Peyer's patch (tissue), 4 donors: ENCODE results near the gene PAGR1. TPM values are rescaled to one million over a fixed set of nuclear protein-coding genes. Genes with fewer than 3 reads are reported as not detected.

ENCODE experiments used
- DNase-seq, 3 donors: peaks; one replicate each; pipeline ENCODE4 v3.0.0-alpha.2; 2017 to 2019
- H3K27ac ChIP-seq, 4 donors: fragments of 200-600 bp; sonication (generic); one replicate each; pipeline ENCODE4 v1.5.1; 2016 to 2019
- H3K27me3 ChIP-seq, 2 donors: fragments of 200-600 bp; sonication (generic); one replicate each; pipeline ENCODE4 v1.5.1; 2019
- H3K36me3 ChIP-seq, 3 donors: fragments of 200-600 bp; sonication (generic); one replicate each; pipeline ENCODE4 v1.5.1; 2016 to 2019
- H3K4me1 ChIP-seq, 4 donors: fragments of 200-600 bp; sonication (generic); one replicate each; pipeline ENCODE4 v1.5.1; 2016 to 2019
- H3K4me3 ChIP-seq, 4 donors: fragments of 200-600 bp; sonication (generic); 1 replicate in 3 of 4; 2 replicates in 1 of 4; pipeline ENCODE4 v1.5.1; 2016 to 2019; ENCODE audit warnings: mild to moderate bottlenecking in 1 of 4
- H3K9me3 ChIP-seq, 4 donors: fragments of 200-600 bp; sonication (generic); one replicate each; pipeline ENCODE4 v1.5.1; 2016 to 2019; ENCODE audit warnings: mild to moderate bottlenecking in 1 of 4
- POLR2A ChIP-seq, 2 donors: fragments of 450-650 bp; IDR thresholded peaks; one replicate each; pipeline ENCODE4 v1.5.1; 2017; ENCODE audit warnings: antibody characterized with exemption in 2 of 2, mild to moderate bottlenecking in 2 of 2, moderate library complexity in 2 of 2
- total RNA-seq, 4 donors: library from RNA; depleted of rRNA; stranded (reverse); fragments of >200 nt; gene quantifications; one replicate each; pipeline ENCODE4 v1.1.0, GENCODE V29; 2016
- TF ChIP-seq, protein P1 (sequence below), 6 experiments: fragments of 450-650 bp in 4 of 6; fragments of 200-600 bp in 2 of 6; sonication (generic) in 1 of 6; IDR thresholded peaks; one replicate each; pipeline ENCODE4 v1.5.1; 2017 to 2019; ENCODE audit warnings: antibody characterized with exemption in 6 of 6, mild to moderate bottlenecking in 3 of 6, moderate library complexity in 1 of 6

Gene PAGR1
- total RNA-seq, 4 donors from 2014 or later = 39.5 to 50.3 (median 48.3) TPM

DNA sequence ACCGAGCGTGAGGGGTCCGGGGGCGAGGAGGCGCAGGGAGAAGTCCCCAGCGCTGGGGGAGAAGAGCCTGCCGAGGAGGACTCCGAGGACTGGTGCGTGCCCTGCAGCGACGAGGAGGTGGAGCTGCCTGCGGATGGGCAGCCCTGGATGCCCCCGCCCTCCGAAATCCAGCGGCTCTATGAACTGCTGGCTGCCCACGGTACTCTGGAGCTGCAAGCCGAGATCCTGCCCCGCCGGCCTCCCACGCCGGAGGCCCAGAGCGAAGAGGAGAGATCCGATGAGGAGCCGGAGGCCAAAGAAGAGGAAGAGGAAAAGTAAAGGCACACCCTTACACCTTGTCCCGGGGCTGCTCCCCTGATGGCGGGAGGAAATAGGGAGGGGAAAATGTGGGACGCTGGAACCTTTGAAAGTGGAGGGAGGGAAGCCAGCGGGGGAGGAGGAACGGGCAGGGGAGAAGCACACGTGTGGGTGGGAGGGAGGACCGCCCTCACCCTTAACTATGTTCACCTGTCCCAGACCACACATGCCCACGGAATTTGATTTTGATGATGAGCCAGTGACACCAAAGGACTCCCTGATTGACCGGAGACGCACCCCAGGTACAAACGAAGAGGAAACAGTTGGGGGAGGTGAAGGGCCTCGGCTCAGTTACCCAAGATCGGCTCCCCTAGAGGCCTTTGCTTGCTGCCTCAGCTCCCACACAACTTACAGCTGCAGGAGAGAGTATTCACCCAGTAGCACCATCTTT is 916 bp downstream of the PAGR1 start:
- Histone ChIP-seq H3K9me3 (no peaks in the 10 kb centered on the region), H3K27me3 (no peaks in the 10 kb centered on the region), H3K4me1 (peaks cover 0 to 74% (median 22%) of the 10 kb centered on the region in 4 donors), H3K27ac (peak overlapping the region; percentile 84 to 96 (median 94)), H3K36me3 (peaks cover 0 to 5% (median 0%) of the 10 kb centered on the region in 3 donors), H3K4me3 (peak overlapping the region; percentile 63 to 88 (median 78))
- TF ChIP-seq, protein P1, sequence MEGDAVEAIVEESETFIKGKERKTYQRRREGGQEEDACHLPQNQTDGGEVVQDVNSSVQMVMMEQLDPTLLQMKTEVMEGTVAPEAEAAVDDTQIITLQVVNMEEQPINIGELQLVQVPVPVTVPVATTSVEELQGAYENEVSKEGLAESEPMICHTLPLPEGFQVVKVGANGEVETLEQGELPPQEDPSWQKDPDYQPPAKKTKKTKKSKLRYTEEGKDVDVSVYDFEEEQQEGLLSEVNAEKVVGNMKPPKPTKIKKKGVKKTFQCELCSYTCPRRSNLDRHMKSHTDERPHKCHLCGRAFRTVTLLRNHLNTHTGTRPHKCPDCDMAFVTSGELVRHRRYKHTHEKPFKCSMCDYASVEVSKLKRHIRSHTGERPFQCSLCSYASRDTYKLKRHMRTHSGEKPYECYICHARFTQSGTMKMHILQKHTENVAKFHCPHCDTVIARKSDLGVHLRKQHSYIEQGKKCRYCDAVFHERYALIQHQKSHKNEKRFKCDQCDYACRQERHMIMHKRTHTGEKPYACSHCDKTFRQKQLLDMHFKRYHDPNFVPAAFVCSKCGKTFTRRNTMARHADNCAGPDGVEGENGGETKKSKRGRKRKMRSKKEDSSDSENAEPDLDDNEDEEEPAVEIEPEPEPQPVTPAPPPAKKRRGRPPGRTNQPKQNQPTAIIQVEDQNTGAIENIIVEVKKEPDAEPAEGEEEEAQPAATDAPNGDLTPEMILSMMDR (IDR thresholded peaks at IDR 0.05) = peak in 2 of 6 experiments; percentile 16 to 28
- TF ChIP-seq POLR2A (IDR thresholded peaks at IDR 0.05) = peak in 1 of 2 donors; percentile 11
- peak; percentile 62 to 79 (median 76) for DNase-seq

DNA sequence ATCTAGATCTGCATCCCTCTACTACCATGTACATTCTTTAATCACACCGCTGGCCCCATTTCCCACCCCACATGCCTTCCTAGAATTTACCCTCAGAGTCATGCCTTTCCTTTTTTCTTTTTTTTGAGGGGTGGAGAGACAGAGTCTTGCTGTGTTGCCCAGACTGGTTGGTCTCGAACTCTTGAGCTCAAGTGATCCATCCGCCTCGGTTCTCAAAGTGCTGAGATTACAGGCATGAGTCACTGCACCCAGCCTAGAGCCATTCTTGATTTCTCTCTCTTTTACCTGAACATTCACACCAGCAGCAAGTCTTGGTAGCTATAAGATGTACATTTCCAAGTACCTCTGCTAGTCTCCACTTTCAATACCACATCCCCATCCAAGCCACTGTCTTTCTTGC is 2.1 kb downstream of the PAGR1 start:
- Histone ChIP-seq H3K4me3 (peak overlapping the region in 1 of 4 donors; percentile 78), H3K4me1 (peaks cover 0 to 74% (median 28%) of the 10 kb centered on the region in 4 donors)
- TF ChIP-seq, protein P1 (IDR thresholded peaks at IDR 0.05) = no peak

DNA sequence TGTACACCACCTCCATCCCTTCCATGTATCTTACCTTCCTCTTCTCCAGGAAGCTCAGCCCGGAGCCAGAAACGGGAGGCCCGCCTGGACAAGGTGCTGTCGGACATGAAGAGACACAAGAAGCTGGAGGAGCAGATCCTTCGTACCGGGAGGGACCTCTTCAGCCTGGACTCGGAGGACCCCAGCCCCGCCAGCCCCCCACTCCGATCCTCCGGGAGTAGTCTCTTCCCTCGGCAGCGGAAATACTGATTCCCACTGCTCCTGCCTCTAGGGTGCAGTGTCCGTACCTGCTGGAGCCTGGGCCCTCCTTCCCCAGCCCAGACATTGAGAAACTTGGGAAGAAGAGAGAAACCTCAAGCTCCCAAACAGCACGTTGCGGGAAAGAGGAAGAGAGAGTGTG is 3.6 kb downstream of the PAGR1 start:
- Histone ChIP-seq H3K27me3 (no peaks in the 10 kb centered on the region), H3K27ac (peak overlapping the region; percentile 89 to 95 (median 91)), H3K9me3 (no peaks in the 10 kb centered on the region), H3K36me3 (peaks cover 0 to 5% (median 0%) of the 10 kb centered on the region in 3 donors), H3K4me3 (peak overlapping the region in 3 of 4 donors; percentile 66 to 80 (median 77)), H3K4me1 (peaks cover 0 to 77% (median 32%) of the 10 kb centered on the region in 4 donors)
- DNase-seq = peak in 1 of 3 donors; percentile 70
- TF ChIP-seq POLR2A (IDR thresholded peaks at IDR 0.05) = no peak
- TF ChIP-seq, protein P1 (IDR thresholded peaks at IDR 0.05) = peak in 4 of 6 experiments; percentile 14 to 68 (median 58)

More for the DNA sequence above, 2.1 kb downstream of the PAGR1 start:
- DNase-seq = no peak
- Histone ChIP-seq H3K27ac (peak overlapping the region in 1 of 4 donors; percentile 96), H3K27me3 (no peaks in the 10 kb centered on the region), H3K9me3 (no peaks in the 10 kb centered on the region), H3K36me3 (peaks cover 0 to 5% (median 0%) of the 10 kb centered on the region in 3 donors)

DNA sequence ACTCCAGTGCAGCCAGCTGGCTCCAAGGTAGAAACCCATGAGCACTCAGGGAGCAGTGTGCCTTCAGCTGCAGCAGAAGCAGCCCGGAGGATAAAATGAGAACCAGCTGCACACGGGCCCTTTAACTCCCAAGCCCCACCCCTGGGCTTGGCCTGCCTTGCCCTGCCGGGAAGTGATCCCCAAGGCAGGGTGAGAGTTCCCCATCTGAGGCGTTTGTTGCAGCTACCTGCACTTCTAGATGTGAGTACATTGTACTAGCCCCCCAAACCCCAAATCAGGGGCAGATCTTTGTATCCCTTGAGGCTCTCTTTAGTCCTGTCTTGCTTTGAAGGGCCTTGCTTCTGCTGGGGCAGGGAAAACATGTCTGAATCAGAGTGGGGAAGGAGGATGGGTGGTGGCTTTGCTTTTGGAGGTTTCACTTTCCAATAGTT is 4.3 kb downstream of the PAGR1 start, which contains the start of gene MVP:
Gene MVP, plus strand, starts transcription at position 192 of the 431 bp plus-strand sequence. CDS start 10,088 bp downstream, outside the sequence.
- no peaks in the 10 kb centered on the region for H3K9me3 ChIP-seq
- H3K27ac ChIP-seq = peak within 1 kb of the TSS; percentile 89 to 95 (median 91)
- no peaks in the 10 kb centered on the region for H3K27me3 ChIP-seq
- peaks cover 0 to 76% (median 35%) of the 10 kb centered on the region in 4 donors for H3K4me1 ChIP-seq
- peak within 1 kb of the TSS; percentile 51 to 80 (median 72) for H3K4me3 ChIP-seq
- TF ChIP-seq POLR2A (IDR thresholded peaks at IDR 0.05) = peak; percentile 88 to 93
- TF ChIP-seq, protein P1 (IDR thresholded peaks at IDR 0.05) = no peak
- peaks cover 0 to 5% (median 0%) of the 10 kb centered on the region in 3 donors for H3K36me3 ChIP-seq
- peak; percentile 75 to 91 (median 85) for DNase-seq

DNA sequence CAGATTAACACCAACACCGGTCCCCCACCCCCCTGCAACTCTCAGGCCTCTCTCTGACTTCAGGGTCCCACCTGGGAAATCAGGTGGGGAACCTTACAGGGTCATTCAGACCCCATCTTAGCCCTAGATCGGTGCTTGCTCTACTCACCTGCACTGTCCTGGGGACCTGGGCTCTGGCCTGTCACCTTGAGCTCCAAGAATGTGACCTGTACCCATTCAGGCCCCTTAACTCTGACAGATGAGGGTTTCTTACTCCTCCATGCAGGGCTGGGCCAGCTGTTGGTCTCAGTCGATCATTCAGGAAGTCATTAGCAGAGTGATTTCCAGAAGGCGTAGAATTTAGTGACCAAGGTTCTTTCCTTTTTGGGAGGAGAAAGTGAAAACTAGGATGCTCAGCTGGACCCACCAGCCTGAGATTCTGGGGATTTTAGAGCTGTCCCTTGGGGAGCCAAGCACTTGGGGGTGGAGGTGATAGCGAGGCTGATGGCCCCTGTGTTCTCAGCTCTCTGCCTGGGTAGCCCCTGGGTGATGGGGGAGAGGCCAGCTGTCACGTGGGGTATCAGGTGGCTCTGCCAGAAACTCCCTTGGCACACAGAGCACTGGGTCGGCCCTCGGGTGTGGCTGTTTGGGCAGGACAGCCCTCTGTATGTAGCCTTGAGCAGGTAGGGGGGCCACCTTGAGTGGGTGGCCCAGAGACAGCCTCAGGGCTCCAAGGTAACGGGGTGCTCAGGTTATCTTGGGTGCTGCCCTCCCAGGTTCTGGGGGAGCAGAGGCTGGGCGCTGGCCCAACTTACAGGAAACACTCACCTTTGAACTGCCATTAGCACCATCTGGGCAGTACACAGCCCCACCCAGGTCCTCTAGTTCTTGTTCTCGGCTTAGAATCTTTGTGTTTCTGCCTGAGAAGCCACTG is 5.0 kb downstream of the PAGR1 start:
- no peaks in the 10 kb centered on the region for H3K27me3 ChIP-seq
- peak overlapping the region; percentile 51 to 80 (median 72) for H3K4me3 ChIP-seq
- peak; percentile 58 to 59 for TF ChIP-seq POLR2A (IDR thresholded peaks at IDR 0.05)
- TF ChIP-seq, protein P1 (IDR thresholded peaks at IDR 0.05) = no peak
- no peaks in the 10 kb centered on the region for H3K9me3 ChIP-seq
- H3K27ac ChIP-seq = peak overlapping the region; percentile 89 to 95 (median 91)
- peaks cover 3 to 82% (median 40%) of the 10 kb centered on the region in 4 donors for H3K4me1 ChIP-seq
- DNase-seq = peak; percentile 72 to 89 (median 88)
- H3K36me3 ChIP-seq = peaks cover 0 to 5% (median 0%) of the 10 kb centered on the region in 3 donors
